GM12878 (cell line): ENCODE results near the gene PPM1E. TPM values are rescaled to one million over a fixed set of nuclear protein-coding genes. Genes with fewer than 3 reads are reported as not detected.

Experiments used
- ATAC-seq: fragments of 200-7000 bp; cut with Tn5 transposase; 3 replicates; pipeline ENCODE4 v1.9.1; 2020; ENCODE audit warnings: mild to moderate bottlenecking, moderate library complexity
- BruUV-seq: library from RNA; stranded (reverse); fragments of 400-500 nt; replicated peaks from 2 replicates; lab custom pipeline; 2021; lab: Mats Ljungman, UMichigan
- CTCF ChIA-PET: fragments of 300-600 bp; sonication (Branson Sonifier 250); formaldehyde crosslinking; extraction: SDS; loops from one replicate; lab custom pipeline; 2021; ENCODE audit warnings: inconsistent platforms; lab: Yijun Ruan, JAX
- POLR2A ChIA-PET: fragments of 350-600 bp; formaldehyde crosslinking; extraction: SDS; loops from one replicate; lab custom pipeline; 2021; ENCODE audit warnings: inconsistent platforms; lab: Charles Lee
- RAD21 ChIA-PET: fragments of 300-600 bp; sonication (Branson Sonifier 250); formaldehyde crosslinking; loops from one replicate; lab custom pipeline; 2023; ENCODE audit warnings: antibody characterized with exemption; ENCODE audit not compliant: unreplicated experiment; lab: Charles Lee
- SMC1A ChIA-PET: fragments of 300-600 bp; sonication (Branson Sonifier 250); formaldehyde crosslinking; loops from one replicate; lab custom pipeline; 2023; ENCODE audit not compliant: unreplicated experiment, uncharacterized antibody; lab: Charles Lee
- DNase-seq: peaks from one replicate; pipeline ENCODE4 v3.0.0-alpha.2; 2011; ENCODE audit warnings: low read depth, low spot score
- FAIRE-seq: peaks from 3 replicates; lab custom pipeline; 2011; peaks lifted over from hg19 to GRCh38; lab: Jason Lieb, UNC
- H2AFZ ChIP-seq: 2 replicates; pipeline ENCODE4 v1.6.0; 2011; ENCODE audit warnings: low read depth, low read length, control low read depth; ENCODE audit not compliant: control insufficient read depth
- H3K27ac ChIP-seq: 2 replicates; pipeline ENCODE4 v1.5.1; 2011; ENCODE audit warnings: control low read depth; ENCODE audit not compliant: control insufficient read depth, insufficient read depth
- H3K27me3 ChIP-seq, 2 experiments: replicated peaks in 1 of 2; 2 replicates each; pipeline versions ENCODE4 v1.6.0 to v1.6.1; 2011; ENCODE audit warnings: low read length in 1 of 2; ENCODE audit not compliant: control insufficient read depth in 2 of 2, insufficient read depth in 2 of 2
- H3K36me3 ChIP-seq, 2 experiments: 2 replicates each; pipeline ENCODE4 v1.5.1; 2011; ENCODE audit warnings: low read length in 1 of 2; ENCODE audit not compliant: control insufficient read depth in 2 of 2, insufficient read depth in 2 of 2
- H3K4me1 ChIP-seq: 2 replicates; pipeline ENCODE4 v1.6.1; 2011; ENCODE audit warnings: mild to moderate bottlenecking, low read length, moderate library complexity, mixed read lengths; ENCODE audit not compliant: control insufficient read depth, insufficient read depth
- H3K4me2 ChIP-seq: 2 replicates; pipeline ENCODE4 v1.6.0; 2011; ENCODE audit warnings: control low read depth; ENCODE audit not compliant: control insufficient read depth, insufficient read depth
- H3K4me3 ChIP-seq: fragments of 200-600 bp; sonication (generic); 2 replicates; pipeline ENCODE4 v1.5.1; 2016
- H3K79me2 ChIP-seq: 2 replicates; pipeline ENCODE4 v1.6.0; 2011; ENCODE audit warnings: low read length; ENCODE audit not compliant: control insufficient read depth, insufficient read depth
- H3K9ac ChIP-seq: 2 replicates; pipeline ENCODE4 v1.8.0; 2011; ENCODE audit warnings: low read length, control low read depth, mixed read lengths; ENCODE audit not compliant: control insufficient read depth, insufficient read depth
- H3K9me3 ChIP-seq: replicated peaks from 3 replicates; pipeline ENCODE4 v1.5.1; 2011; ENCODE audit warnings: mild to moderate bottlenecking, low read length; ENCODE audit not compliant: control insufficient read depth, insufficient read depth
- H4K20me1 ChIP-seq: 2 replicates; pipeline ENCODE4 v1.6.0; 2011; ENCODE audit not compliant: control insufficient read depth, insufficient read depth
- E2F4 ChIP-seq: IDR thresholded peaks from 2 replicates; pipeline ENCODE4 v1.6.1; 2012; ENCODE audit warnings: low read depth, low read length, improper control_type of control experiment
- NR2F1 ChIP-seq: fragments of 450-650 bp; conservative IDR thresholded peaks from 2 replicates; pipeline ENCODE4 v1.6.1; 2017; ENCODE audit warnings: mild to moderate bottlenecking
- RBBP5 ChIP-seq: fragments of 200-600 bp; sonication (generic); conservative IDR thresholded peaks from 2 replicates; pipeline ENCODE4 v1.6.1; 2016
- ZBTB33 ChIP-seq: fragments of 450-650 bp; IDR thresholded peaks from 2 replicates; pipeline ENCODE4 v1.6.1; 2017; ENCODE audit warnings: mild to moderate bottlenecking
- WGBS: methylation state at CpG from one replicate; pipeline ENCODE4 v1.1.6; 2016; ENCODE audit warnings: low lambda C conversion rate; ENCODE audit not compliant: insufficient replicate concordance, insufficient coverage; ENCODE audit errors: missing lambda C conversion rate; 5-methylcytosine and 5-hydroxymethylcytosine counted together
- in situ Hi-C: fragments of 300-500 bp; cut with MboI; formaldehyde crosslinking; loops from 9 replicates; pipeline ENCODE4 v1.14.3; 2018; ENCODE audit warnings: mixed read lengths
- intact Hi-C: fragments of 100-400 bp; cut with micrococcal nuclease; formaldehyde crosslinking; loops from one replicate; pipeline ENCODE4 v1.14.2; 2022; ENCODE audit not compliant: unreplicated experiment
- polyA plus RNA-seq, 11 experiments: library from polyadenylated mRNA; depleted of rRNA in 4 of 11; unstranded in 6 of 11; stranded (reverse) in 5 of 11; fragments of >200 nt; fragmentation: Nextera tagmentation in 4 of 11; fragmentation: Illumina TruSeq in 1 of 11; extraction: Ambion mirVana in 4 of 11; extraction: Trizol in 1 of 11; gene quantifications; 1 replicate in 1 of 11; 2 replicates in 10 of 11; pipeline versions ENCODE4 v1.2.1 to v1.2.3, GENCODE V29; 2011 to 2016; ENCODE audit warnings: inconsistent platforms in 2 of 11, missing spikeins in 2 of 11, low read depth in 1 of 11
- total RNA-seq, 4 experiments: library from RNA; depleted of rRNA in 3 of 4; stranded (reverse); fragments of >200 nt in 3 of 4; fragmentation: Illumina TruSeq in 1 of 4; extraction: Trizol in 1 of 4; gene quantifications; 2 replicates each; pipeline versions ENCODE4 v1.2.1 to v1.2.3, GENCODE V29; 2013 to 2021
- TF ChIP-seq, protein P1 (sequence below): IDR thresholded peaks from 2 replicates; pipeline ENCODE4 v1.6.1; 2011; ENCODE audit warnings: low read depth, low read length, improper control_type of control experiment, borderline replicate concordance

The PPM1E gene
- total and polyA plus RNA-seq, 10 of the 15 experiments (the other 5 are each of a cell fraction or from before 2014, with no cell fraction given) = 0.07 to 0.28 (median 0.16) TPM

- H3K4me3 ChIP-seq = no peak overlapping the region
- no peaks in the 10 kb centered on the region for H3K36me3 ChIP-seq
- no peak overlapping the region for H3K4me2 ChIP-seq
- H3K27me3 ChIP-seq = no peaks in the 10 kb centered on the region
- intact Hi-C loops = no loop called here
- H3K9ac ChIP-seq = no peak overlapping the region
- WGBS = 33% methylated on average over 5 of the region's 5 CpGs
- ChIA-PET POLR2A (no interaction called here), SMC1A (no interaction called here), CTCF (no interaction called here), RAD21 (no interaction called here)
- BruUV-seq = no TSS peak
- no peak for DNase-seq
- H3K27ac ChIP-seq = no peak overlapping the region
- no peak for ATAC-seq
- no peaks in the 10 kb centered on the region; the same call in 2 of the 3 replicates for H3K9me3 ChIP-seq
- H4K20me1 ChIP-seq = no peaks in the 10 kb centered on the region
- H3K4me1 ChIP-seq = no peaks in the 10 kb centered on the region
- TF ChIP-seq, protein P1, sequence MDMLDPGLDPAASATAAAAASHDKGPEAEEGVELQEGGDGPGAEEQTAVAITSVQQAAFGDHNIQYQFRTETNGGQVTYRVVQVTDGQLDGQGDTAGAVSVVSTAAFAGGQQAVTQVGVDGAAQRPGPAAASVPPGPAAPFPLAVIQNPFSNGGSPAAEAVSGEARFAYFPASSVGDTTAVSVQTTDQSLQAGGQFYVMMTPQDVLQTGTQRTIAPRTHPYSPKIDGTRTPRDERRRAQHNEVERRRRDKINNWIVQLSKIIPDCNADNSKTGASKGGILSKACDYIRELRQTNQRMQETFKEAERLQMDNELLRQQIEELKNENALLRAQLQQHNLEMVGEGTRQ = no peak
- TF ChIP-seq NR2F1 (no peak), RBBP5 (no peak), ZBTB33 (no peak), E2F4 (no peak)
- no peaks in the 10 kb centered on the region for H3K79me2 ChIP-seq
- in situ Hi-C loops = no loop called here
- FAIRE-seq = no peak
- H2AFZ ChIP-seq = no peak overlapping the region
These were observed 50.4 kb downstream of the PPM1E start for GRCh38 chr17:58806046-58806445.
